IPS-18c (cell line): ENCODE measurements around the gene PDE9A.

Experiments
- H3K4me3 ChIP-seq: 2 replicates; pipeline ENCODE4 v1.7.0; 2013; ENCODE audit warnings: low read depth, mild to moderate bottlenecking, low read length, moderate library complexity; ENCODE audit not compliant: insufficient read depth
- H3K9me3 ChIP-seq: one replicate; pipeline ENCODE4 v1.6.1; 2013; ENCODE audit warnings: mild to moderate bottlenecking, low read length, moderate library complexity; ENCODE audit not compliant: control insufficient read depth, insufficient read depth

PDE9A gene

DNA sequence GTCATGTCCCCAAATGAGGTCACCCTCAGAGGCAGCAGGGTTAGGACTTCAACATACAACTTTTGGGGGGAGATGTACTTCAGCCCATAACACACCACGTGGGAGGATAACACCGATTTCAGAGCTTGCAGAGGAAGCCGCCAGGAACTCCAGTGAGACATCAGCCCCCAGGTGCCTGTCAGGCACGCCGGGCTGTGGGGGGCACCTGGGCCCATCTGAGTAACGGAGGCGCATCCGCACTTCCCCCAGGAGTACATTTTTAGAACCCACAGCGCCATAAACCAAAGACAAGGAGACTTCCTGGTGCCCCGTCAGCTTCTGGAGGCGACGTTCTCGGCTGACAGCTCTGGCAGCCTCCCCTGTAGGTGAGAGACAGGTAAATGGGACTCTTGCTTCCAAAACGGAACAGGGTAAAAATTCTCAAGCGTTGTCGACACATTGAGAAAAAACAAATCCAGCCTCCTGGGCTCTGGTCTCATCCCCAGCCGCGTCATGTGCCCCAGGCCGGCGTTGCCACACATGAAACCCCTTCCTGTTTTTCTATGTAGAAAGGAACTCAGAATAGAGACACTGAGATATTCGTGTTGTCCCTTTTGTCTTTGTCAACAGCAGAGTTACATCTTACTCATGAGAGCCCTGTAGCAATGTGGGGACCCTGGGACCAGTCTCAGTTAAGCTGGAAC is 93.3 kb downstream of the PDE9A start:
- Histone ChIP-seq H3K4me3 (no peak overlapping the region), H3K9me3 (no peaks in the 10 kb centered on the region)

DNA sequence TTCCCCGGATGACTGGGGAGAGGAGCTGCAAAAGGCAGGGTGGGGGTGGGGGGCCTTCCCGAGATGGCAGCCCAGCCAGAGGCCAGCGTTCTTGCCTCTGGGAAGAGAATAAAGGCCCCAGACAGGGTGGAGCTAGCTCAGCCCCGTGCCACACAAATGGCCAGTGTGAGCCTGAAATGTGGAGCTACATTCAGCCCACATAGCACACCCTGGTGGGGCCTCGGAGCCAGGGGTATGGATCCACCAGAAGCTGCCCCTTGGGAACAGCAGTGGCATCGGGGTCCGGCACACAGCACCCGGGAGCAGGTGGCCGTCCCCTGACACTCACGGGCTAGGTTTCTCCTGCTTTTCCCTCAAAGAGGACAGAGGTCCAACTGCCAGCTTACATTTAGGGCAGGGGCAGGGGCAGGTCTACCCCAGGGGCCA is 93.9 kb downstream of the PDE9A start:
- H3K9me3 ChIP-seq: no peaks in the 10 kb centered on the region
- H3K4me3 ChIP-seq: no peak overlapping the region

DNA sequence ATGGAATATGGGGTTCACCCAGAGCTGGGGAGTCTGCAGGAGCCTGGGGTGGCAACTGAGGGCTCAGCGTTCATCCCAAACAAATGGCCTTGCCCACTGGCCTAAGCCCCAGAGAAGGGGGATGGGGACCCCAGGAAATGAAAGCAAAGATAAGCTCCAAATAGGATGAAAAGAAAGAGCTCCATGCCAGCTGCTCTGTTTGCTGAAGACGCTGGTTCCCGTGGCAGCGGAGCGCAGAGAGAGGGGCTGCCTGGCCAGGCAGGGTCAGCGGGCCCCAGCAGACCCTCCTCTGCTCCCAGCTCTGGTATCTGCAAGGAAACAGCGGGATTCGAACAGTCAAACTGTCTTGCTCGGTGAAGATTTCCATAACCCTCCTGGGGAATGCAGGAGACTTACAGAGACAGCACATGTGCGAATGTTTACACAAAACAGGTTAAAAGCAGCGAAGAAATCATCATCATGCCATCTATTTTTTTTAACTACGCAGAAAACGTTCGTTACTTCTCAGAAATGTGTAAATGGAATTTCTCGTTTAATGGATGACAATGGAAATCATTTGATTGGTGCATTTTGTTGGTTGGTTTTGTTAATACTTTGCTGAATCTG is 94.4 kb downstream of the PDE9A start:
- Histone ChIP-seq H3K9me3 (no peaks in the 10 kb centered on the region), H3K4me3 (no peak overlapping the region)

DNA sequence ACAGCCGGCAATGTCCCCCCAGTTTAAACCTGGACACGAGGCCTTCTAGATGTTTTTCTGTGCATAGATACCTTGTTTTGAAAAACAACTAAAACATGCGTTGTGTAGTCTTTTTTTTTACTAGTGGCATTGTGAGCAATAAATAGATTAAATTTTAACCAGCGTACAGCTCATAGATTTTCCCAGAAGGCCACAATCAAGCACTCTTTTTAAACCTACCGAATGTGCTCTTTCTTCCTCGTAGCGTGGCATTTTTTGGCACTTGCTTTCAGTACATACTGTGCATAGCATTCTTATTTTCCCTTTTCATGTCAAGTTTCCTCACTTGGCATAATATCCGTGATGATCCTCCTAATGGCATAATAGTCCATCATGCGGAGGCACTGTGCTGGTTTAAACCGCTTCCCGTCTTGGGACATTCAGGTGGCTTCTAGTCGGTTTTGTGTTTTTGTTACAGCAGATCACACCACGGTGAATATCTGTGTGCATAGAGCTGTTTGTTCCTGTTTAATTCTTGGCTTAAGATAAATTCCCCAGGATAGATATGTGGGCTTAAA is 95.3 kb downstream of the PDE9A start:
- Histone ChIP-seq H3K4me3 (no peak overlapping the region), H3K9me3 (no peaks in the 10 kb centered on the region)

DNA sequence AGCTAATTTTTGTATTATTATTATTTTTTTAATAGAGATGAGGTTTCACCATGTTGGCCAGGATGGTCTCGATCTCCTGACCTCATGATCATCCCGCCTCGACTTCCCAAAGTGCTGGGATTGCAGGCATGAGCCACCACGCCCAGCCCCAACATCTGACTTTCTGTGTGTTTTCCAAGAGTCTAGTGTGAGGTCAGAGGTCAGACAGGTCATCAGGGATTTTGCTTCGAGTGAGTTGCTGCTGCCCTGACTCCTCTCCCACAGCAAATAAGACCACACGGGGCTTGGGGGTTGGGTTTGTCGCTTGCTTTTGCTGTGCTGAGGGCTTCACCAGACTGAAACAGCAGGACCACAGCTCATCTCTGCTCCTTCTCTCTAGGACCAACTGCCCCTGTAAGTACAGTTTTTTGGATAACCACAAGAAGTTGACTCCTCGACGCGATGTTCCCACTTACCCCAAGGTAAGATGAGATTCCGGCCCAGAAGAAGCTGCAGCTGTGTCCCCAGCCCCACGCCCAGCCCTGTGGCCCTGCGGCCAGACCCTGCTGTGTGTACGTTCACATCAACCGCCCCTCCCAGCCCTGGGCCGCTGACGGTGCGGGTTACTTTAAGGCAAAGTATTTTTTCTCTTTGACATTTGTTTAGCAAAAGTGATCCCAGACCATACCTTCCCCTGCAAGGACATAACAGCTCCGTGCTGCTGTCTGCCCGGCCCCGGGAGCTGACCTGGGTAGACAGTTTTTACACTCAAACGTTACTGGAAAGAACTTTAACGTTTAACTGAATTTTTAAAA is 97.5 kb downstream of the PDE9A start:
- Histone ChIP-seq H3K9me3 (no peaks in the 10 kb centered on the region), H3K4me3 (no peak overlapping the region)

DNA sequence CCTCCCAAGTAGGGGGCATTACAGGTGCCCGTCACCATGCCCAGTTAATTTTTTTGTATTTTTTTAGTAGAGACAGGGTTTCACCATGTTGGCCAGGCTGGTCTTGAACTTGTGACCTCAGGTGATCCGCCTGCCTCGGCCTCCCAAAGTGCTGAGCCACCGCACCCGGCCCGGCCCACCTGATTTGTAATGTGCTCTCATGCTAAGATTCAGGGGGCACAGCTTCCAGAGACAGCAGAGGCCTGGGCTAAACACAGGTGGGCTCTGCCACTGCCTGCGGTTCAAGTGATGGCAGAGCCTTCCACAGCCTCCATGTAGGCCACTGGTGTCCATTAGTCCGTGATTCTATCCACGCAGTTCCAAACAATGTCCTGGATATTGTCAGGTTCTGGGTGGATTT is 98.4 kb downstream of the PDE9A start:
- Histone ChIP-seq H3K4me3 (no peak overlapping the region), H3K9me3 (no peaks in the 10 kb centered on the region)

DNA sequence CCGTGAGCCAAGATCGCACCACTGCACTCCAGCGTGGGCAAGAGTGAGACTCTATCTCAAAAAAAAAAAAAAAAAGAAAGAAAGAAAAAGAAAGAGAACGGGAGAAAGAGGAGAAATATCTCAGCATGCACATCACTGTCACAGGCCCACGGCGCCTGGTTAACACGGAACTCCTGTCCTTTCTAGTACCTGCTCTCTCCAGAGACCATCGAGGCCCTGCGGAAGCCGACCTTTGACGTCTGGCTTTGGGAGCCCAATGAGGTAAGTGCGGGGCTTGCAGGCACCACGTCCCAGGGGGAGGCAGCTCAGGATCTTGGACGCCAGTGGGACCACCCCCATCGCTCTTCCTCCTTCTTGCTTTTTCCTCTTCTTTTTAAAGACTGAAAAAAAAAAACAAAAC is 100.4 kb downstream of the PDE9A start:
- no peak overlapping the region for H3K4me3 ChIP-seq
- H3K9me3 ChIP-seq: no peaks in the 10 kb centered on the region

DNA sequence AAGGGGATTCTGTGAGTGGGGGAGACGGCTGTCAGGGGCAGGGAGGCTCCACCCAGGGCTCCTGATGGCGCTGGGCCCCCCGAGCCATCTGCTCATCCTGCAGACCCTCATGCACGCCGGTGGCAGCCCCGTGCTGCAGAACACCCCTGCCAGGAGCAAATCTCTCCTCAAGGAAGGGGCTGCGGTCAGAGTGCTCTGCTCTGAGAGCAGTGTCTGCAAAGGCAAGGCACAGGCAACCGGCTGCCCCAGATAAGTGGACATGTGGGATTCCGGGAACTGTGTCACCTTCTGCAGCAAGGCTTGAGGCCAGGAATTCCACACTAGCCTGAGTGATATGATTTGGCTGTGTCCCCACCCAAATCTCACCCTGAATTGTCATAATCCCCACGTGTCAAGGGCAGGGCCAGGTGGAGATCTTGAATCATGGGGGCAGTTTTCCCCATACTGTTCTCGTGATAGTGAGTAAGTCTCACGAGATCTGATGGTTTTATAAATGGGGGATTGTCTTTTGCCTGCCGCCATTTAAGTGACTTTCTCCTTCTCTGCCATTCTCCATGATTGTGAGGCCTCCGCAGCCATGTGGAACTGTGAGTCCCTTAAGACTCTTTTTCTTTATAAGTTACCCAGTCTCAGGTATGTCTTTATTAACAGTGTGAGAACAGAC is 101.0 kb downstream of the PDE9A start:
- no peaks in the 10 kb centered on the region for H3K9me3 ChIP-seq
- no peak overlapping the region for H3K4me3 ChIP-seq

DNA sequence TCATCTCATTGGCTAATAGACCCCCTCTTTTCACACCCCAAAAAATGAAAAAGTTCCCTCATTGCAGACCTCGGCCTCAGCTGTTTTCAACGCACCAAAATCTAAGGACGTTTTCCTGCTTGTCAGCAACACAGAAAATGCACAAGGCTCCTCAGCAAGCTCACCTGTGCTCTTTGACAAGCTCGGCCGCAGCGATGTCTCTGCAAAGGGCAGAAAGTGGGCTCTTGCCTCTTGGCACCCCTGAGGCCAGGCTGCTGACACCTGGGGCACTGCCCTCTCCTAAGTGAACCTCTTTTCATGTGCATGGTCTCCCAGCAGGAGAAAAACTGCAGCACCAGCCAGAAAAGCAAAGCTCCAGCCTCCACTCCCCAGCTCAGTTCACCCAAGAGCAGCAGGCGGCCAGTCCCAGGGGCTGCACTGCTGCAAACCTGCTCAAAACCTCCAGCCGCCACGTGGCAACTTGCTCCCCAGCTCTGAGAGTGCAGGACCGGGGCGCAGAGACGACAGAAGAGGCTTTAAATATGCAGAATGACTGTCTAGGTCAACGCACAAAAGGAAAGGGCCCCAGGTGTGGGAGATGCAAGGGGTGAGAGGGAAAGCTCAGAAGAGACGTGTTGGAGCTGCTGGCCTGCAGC is 101.7 kb downstream of the PDE9A start:
- no peaks in the 10 kb centered on the region for H3K9me3 ChIP-seq
- H3K4me3 ChIP-seq: no peak overlapping the region

DNA sequence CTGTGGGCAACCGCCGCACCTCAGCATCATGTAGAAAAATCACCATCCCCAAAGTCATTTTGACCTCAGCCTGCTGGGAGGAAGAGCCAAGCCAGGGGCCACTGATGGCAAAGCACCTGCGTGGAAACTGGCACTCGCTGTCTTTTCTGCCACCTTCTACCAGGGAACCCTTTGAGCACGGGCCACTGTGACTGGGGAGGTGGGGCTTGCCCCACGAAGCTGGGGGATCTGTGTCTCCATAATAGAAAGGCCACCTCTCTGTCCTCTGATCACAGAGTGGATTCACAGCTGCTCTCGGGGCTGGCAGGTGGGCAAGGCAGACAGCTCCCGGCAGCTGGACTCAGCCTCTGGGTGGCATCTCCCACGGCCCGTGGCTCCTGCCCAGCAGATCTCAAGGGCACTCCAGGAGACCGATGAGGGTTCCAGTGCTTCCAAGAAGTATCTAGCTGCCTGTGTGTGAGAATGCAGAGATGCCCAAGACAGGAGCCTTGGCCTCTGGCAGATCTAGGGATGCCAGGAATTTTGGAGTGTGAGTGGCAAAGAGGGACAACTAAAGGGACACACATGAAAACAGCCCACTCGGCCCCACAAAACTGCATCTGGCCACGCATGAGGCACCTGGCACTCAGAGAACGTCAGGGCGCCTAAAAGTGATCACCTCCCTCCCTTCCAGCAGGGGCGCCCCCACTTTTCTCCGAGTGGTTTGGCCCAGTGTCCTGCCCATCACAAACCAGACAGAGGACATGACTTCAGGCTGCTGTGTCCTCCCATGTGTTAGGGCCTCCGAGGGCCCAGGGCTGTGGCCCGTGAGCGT is 102.6 kb downstream of the PDE9A start:
- no peak overlapping the region for H3K4me3 ChIP-seq
- no peaks in the 10 kb centered on the region for H3K9me3 ChIP-seq

DNA sequence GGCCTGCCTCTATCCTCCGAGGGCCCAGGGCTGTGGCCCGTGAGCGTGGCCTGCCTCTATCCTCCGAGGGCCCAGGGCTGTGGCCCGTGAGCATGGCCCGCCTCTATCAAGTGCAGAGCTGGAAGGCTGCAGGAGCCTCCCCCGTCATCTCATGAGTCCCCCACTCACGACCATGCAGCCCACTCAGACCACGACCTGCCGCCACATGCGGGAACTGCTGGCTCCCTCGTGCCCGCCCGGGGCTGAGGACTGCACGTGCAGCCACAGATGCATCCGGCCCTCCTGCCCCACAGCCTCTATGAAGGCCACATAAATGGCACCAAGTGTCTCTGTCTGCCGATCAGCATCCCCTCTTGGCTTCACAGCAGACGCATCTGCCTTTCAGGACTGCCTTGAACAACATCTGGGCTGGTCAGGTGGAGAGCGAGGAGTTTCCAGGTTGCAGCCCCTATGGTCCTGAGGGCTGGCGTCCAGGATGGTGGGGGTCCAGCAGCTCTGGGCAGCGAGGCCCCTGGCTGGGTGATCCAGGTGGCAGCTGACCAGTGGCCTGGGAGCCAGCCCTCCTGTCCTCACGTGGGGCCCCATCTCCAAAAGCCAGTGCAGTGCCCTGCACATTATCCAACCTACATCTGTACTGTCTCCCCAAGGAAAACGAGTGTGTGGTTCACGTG is 103.3 kb downstream of the PDE9A start:
- no peak overlapping the region for H3K4me3 ChIP-seq
- H3K9me3 ChIP-seq: no peaks in the 10 kb centered on the region

DNA sequence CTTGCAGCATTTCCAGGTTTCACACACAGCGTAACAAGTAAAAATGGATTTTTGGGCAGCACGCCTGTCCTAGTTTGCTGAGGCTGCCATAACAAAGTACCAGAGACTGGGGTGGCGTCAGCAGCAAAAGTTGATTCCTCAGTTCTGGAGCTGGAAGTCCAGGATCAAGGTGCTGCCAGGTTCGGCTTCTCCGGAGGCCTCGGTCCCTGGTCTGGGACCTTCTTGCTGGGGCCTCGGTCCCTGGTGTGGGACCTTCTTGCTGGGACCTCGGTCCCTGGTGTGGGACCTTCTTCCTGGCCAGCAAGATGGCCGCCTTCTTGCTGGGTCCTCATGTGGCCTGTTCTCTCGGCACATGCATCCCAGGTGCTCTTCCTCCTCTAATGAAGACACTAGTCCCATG is 104.0 kb downstream of the PDE9A start:
- H3K9me3 ChIP-seq: no peaks in the 10 kb centered on the region

DNA sequence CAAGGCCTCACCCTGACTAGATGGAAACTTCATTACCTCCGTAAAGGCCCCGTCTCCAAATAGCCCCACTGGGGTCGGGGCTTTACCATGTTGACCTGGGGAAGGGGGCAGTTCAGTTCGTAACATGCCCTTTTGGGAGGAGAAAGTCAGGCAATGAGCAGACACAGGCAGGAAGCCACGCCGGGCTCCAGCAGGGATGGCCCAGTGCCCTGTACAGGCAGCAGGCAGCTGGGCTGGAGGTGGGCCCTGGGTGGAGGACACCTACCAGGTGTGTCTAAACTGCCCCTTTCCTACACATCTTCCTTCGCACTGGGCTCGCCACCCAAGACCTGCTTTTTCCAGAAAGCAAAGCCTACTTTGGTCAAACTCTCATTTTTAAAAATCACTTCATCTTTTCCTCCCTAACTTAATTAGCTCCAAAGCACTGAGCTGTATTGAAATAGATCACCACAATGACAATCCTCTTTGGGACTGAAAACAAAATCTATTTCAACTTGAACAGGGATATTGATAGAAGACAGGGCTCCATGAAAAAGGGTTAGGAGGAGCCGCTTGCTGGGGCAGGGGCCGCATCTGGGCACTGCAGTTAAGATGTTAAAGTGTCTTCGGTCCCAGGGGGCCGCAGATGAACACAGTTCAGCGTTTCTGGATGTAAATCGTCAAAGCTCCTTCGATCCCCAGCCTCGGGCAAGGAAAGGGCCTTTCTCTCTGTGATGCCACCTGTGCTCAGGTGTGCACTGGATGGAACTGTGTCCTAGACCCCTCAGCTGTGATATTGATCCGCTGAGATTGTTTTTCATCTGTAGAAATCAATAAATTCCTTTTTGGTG is 104.6 kb downstream of the PDE9A start:
- no peaks in the 10 kb centered on the region for H3K9me3 ChIP-seq
- H3K4me3 ChIP-seq: no peak overlapping the region

More for the DNA sequence above, 104.0 kb downstream of the PDE9A start:
- no peak overlapping the region for H3K4me3 ChIP-seq

DNA sequence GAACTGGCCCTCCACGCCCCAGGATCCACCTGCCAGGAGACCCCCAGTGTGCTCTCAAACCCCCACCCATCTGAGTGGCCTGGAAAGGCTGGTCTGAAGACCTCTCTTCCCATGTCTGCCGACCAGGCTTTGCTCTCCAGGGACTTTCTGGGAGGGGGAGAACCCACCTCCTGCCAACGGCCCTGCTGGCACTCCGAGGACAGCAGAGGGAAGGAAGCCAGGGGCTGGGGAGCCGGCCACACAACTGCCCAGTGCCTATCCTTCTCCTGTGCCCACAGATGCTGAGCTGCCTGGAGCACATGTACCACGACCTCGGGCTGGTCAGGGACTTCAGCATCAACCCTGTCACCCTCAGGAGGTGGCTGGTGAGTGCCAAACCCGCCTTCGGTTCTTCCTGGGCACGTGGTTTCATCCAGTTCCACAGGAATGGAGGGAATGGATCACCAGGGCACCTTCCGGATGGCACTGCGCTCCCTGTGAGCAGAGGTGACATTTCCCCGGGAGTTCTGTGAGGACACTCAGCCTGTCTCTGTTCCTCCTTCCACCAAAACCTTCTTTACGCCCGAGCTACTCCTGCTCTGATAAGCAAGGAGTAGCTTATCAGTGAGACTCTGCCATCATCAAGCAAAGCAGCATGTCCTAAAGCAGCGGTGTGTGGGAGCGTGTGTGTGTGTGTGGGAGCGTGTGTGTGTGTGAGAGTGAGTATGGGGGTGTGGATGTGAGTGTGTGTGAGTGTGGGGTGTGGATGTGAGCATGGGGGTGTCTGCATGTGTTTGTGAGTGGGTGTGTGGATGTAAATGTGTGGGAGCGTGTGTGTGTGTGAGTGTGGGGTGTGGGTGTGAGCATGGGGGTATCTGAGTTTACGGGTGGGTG is 105.5 kb downstream of the PDE9A start:
- no peaks in the 10 kb centered on the region for H3K9me3 ChIP-seq

More for the DNA sequence above, 105.5 kb downstream of the PDE9A start:
- no peak overlapping the region for H3K4me3 ChIP-seq
